Astrocyte of the spinal cord (primary cell): ENCODE measurements around the gene IVD.

ENCODE experiments used
- DNase-seq: peaks from one replicate; pipeline ENCODE4 v3.0.0; 2011; ENCODE audit warnings: low read depth, low spot score
- H3K4me3 ChIP-seq: 2 replicates; pipeline ENCODE4 v1.5.1; 2011; ENCODE audit warnings: low read depth, mild to moderate bottlenecking, low read length, moderate library complexity
- CTCF ChIP-seq: IDR thresholded peaks from 2 replicates; pipeline ENCODE4 v1.5.1; 2012; ENCODE audit warnings: low read depth, mild to moderate bottlenecking, low read length, inconsistent platforms
- in situ Hi-C: cut with HindIII; loops from 2 replicates; pipeline ENCODE4 v1.10.0; 2017; ENCODE audit warnings: low sequenced_read_pairs

IVD gene

GRCh38 chr15:40461958-40462357 is 56.4 kb downstream of the IVD start:
- no peak for DNase-seq
- in situ Hi-C loops = no loop called here
- no peak overlapping the region for H3K4me3 ChIP-seq
- no peak for TF ChIP-seq CTCF

GRCh38 chr15:40463279-40463678 is 57.7 kb downstream of the IVD start:
- no peak for TF ChIP-seq CTCF
- H3K4me3 ChIP-seq = no peak overlapping the region
- DNase-seq = no peak
- in situ Hi-C loops = no loop called here

- in situ Hi-C loops = no loop called here
- no peak overlapping the region for H3K4me3 ChIP-seq
- no peak for DNase-seq
- TF ChIP-seq CTCF = no peak
Observed at GRCh38 chr15:40463886-40464545, 58.4 kb downstream of the IVD start.

GRCh38 chr15:40464595-40465185 is 59.1 kb downstream of the IVD start:
- no peak for TF ChIP-seq CTCF
- DNase-seq = no peak
- no peak overlapping the region for H3K4me3 ChIP-seq
- in situ Hi-C loops = no loop called here

GRCh38 chr15:40465939-40466338 is 60.3 kb downstream of the IVD start:
- in situ Hi-C loops = no loop called here
- TF ChIP-seq CTCF = no peak
- no peak for DNase-seq
- H3K4me3 ChIP-seq = no peak overlapping the region

- no peak overlapping the region for H3K4me3 ChIP-seq
- in situ Hi-C loops = no loop called here
- TF ChIP-seq CTCF = no peak
- DNase-seq = no peak
Observed at GRCh38 chr15:40466426-40467260, 61.0 kb downstream of the IVD start.
